HepG2 (cell line): ENCODE data around the gene SPRED2. TPM values are rescaled to one million over a fixed set of nuclear protein-coding genes. Genes with fewer than 3 reads are reported as not detected.

ENCODE experiments used
- CENPT ChIP-seq: sonication (generic); formaldehyde crosslinking; IDR thresholded peaks from 2 replicates; pipeline ENCODE4 v1.8.0; 2022; ENCODE audit warnings: low read depth, mild to moderate bottlenecking, moderate library complexity, missing genetic modification reagents
- PRPF4 ChIP-seq: fragments of 200-400 bp; formaldehyde crosslinking; IDR thresholded peaks from 2 replicates; pipeline ENCODE4 v1.6.1; 2016; ENCODE audit warnings: low read length, low read depth; ENCODE audit not compliant: poor library complexity, severe bottlenecking
- SIX1 ChIP-seq: sonication (generic); formaldehyde crosslinking; IDR thresholded peaks from 2 replicates; pipeline ENCODE4 v1.4.0; 2020; ENCODE audit warnings: missing genetic modification reagents, borderline replicate concordance
- SNAI1 ChIP-seq: sonication (generic); formaldehyde crosslinking; IDR thresholded peaks from 2 replicates; pipeline ENCODE4 v1.5.0; 2020; ENCODE audit warnings: mild to moderate bottlenecking, missing genetic modification reagents, borderline replicate concordance
- TOE1 ChIP-seq: sonication (generic); formaldehyde crosslinking; IDR thresholded peaks from 2 replicates; pipeline ENCODE4 v1.4.0; 2020; ENCODE audit warnings: mild to moderate bottlenecking, missing genetic modification reagents
- TOPORS ChIP-seq: sonication (generic); formaldehyde crosslinking; IDR thresholded peaks from 2 replicates; pipeline ENCODE4 v1.8.0; 2023; ENCODE audit warnings: mild to moderate bottlenecking, missing genetic modification reagents
- ZBTB25 ChIP-seq: IDR thresholded peaks from 2 replicates; pipeline ENCODE4 v1.6.1; 2018; ENCODE audit warnings: missing genetic modification reagents
- ZC3H4 ChIP-seq: sonication (generic); formaldehyde crosslinking; IDR thresholded peaks from 2 replicates; pipeline ENCODE4 v1.4.0; 2020; ENCODE audit warnings: missing genetic modification reagents, borderline replicate concordance
- ZNF569 ChIP-seq: sonication (generic); formaldehyde crosslinking; IDR thresholded peaks from 2 replicates; pipeline ENCODE4 v1.5.0; 2020; ENCODE audit warnings: mild to moderate bottlenecking, missing genetic modification reagents, moderate library complexity, borderline replicate concordance
- ZNF672 ChIP-seq: sonication (generic); formaldehyde crosslinking; IDR thresholded peaks from 2 replicates; pipeline ENCODE4 v1.8.1; 2022; ENCODE audit warnings: missing genetic modification reagents
- ZNF788 ChIP-seq: sonication (generic); formaldehyde crosslinking; IDR thresholded peaks from 2 replicates; pipeline ENCODE4 v1.5.0; 2020; ENCODE audit warnings: mild to moderate bottlenecking, missing genetic modification reagents, borderline replicate concordance
- polyA plus RNA-seq, 8 experiments: library from polyadenylated mRNA; depleted of rRNA in 3 of 8; stranded (reverse) in 7 of 8; unstranded in 1 of 8; fragments of >200 nt; fragmentation: Illumina TruSeq in 4 of 8; extraction: Trizol in 4 of 8; gene quantifications; 2 replicates each; pipeline versions ENCODE4 v1.2.1 to v1.2.3, GENCODE V29; 2011 to 2016; ENCODE audit warnings: low read depth in 4 of 8, missing spikeins in 1 of 8, mixed read lengths in 1 of 8; ENCODE audit not compliant: insufficient read depth in 1 of 8
- total RNA-seq, 5 experiments: library from RNA; depleted of rRNA; stranded (reverse); fragments of >200 nt; fragmentation: Illumina TruSeq; extraction: Trizol; gene quantifications; 2 replicates each; pipeline ENCODE4 v1.2.3, GENCODE V29; 2016; ENCODE audit warnings: low read depth in 1 of 5
- TF ChIP-seq, protein P1 (sequence below): sonication (generic); formaldehyde crosslinking; IDR thresholded peaks from 2 replicates; pipeline ENCODE4 v1.9.0; 2021; ENCODE audit warnings: missing genetic modification reagents, borderline replicate concordance
- TF ChIP-seq, protein P2 (sequence below), 2 experiments: sonication (generic) in 1 of 2; formaldehyde crosslinking in 1 of 2; IDR thresholded peaks; 2 replicates each; pipeline versions ENCODE4 v1.5.1 to v1.6.1; 2011 to 2020; ENCODE audit warnings: borderline replicate concordance in 1 of 2, low read depth in 1 of 2, low read length in 1 of 2, mild to moderate bottlenecking in 1 of 2, missing genetic modification reagents in 1 of 2, moderate library complexity in 1 of 2
- TF ChIP-seq, protein P3 (sequence below): sonication (generic); formaldehyde crosslinking; IDR thresholded peaks from 2 replicates; pipeline ENCODE4 v1.4.0; 2020; ENCODE audit warnings: missing genetic modification reagents
- TF ChIP-seq, protein P4 (sequence below): sonication (generic); formaldehyde crosslinking; IDR thresholded peaks from 2 replicates; pipeline ENCODE4 v1.9.0; 2021; ENCODE audit warnings: mild to moderate bottlenecking, missing genetic modification reagents

SPRED2 gene
- total and polyA plus RNA-seq, 2 of the 13 experiments (the other 11 are each of a cell fraction or from before 2014, with no cell fraction given): 13.0 to 37.0 TPM

GRCh38 chr2:65431421-65432226, 775 bp downstream of the SPRED2 start (continued):
- no peak for TF ChIP-seq TOE1 (CRISPR knock-in tag)
- TF ChIP-seq ZNF569 (CRISPR knock-in tag): no peak
- TF ChIP-seq, protein P1, sequence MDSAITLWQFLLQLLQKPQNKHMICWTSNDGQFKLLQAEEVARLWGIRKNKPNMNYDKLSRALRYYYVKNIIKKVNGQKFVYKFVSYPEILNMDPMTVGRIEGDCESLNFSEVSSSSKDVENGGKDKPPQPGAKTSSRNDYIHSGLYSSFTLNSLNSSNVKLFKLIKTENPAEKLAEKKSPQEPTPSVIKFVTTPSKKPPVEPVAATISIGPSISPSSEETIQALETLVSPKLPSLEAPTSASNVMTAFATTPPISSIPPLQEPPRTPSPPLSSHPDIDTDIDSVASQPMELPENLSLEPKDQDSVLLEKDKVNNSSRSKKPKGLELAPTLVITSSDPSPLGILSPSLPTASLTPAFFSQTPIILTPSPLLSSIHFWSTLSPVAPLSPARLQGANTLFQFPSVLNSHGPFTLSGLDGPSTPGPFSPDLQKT (CRISPR knock-in tag): no peak
- TF ChIP-seq ZC3H4 (CRISPR knock-in tag): no peak
- TF ChIP-seq TOPORS (CRISPR knock-in tag): no peak
- TF ChIP-seq SNAI1 (CRISPR knock-in tag): no peak
- no peak for TF ChIP-seq ZNF672 (CRISPR knock-in tag)
- TF ChIP-seq ZBTB25 (CRISPR knock-in tag): no peak
- no peak for TF ChIP-seq PRPF4
- TF ChIP-seq, protein P2, sequence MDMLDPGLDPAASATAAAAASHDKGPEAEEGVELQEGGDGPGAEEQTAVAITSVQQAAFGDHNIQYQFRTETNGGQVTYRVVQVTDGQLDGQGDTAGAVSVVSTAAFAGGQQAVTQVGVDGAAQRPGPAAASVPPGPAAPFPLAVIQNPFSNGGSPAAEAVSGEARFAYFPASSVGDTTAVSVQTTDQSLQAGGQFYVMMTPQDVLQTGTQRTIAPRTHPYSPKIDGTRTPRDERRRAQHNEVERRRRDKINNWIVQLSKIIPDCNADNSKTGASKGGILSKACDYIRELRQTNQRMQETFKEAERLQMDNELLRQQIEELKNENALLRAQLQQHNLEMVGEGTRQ (IDR thresholded peaks at IDR 0.05; ENCODE audit: low read depth, low read length): no peak
- TF ChIP-seq, protein P2 (CRISPR knock-in tag; IDR thresholded peaks at IDR 0.05; ENCODE audit: borderline replicate concordance): no peak
- TF ChIP-seq CENPT (CRISPR knock-in tag): no peak
- no peak for TF ChIP-seq ZNF788 (CRISPR knock-in tag)
- TF ChIP-seq SIX1 (CRISPR knock-in tag): no peak
- TF ChIP-seq, protein P3, sequence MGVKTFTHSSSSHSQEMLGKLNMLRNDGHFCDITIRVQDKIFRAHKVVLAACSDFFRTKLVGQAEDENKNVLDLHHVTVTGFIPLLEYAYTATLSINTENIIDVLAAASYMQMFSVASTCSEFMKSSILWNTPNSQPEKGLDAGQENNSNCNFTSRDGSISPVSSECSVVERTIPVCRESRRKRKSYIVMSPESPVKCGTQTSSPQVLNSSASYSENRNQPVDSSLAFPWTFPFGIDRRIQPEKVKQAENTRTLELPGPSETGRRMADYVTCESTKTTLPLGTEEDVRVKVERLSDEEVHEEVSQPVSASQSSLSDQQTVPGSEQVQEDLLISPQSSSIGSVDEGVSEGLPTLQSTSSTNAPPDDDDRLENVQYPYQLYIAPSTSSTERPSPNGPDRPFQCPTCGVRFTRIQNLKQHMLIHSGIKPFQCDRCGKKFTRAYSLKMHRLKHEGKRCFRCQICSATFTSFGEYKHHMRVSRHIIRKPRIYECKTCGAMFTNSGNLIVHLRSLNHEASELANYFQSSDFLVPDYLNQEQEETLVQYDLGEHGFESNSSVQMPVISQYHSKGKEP: no peak
- TF ChIP-seq, protein P4, sequence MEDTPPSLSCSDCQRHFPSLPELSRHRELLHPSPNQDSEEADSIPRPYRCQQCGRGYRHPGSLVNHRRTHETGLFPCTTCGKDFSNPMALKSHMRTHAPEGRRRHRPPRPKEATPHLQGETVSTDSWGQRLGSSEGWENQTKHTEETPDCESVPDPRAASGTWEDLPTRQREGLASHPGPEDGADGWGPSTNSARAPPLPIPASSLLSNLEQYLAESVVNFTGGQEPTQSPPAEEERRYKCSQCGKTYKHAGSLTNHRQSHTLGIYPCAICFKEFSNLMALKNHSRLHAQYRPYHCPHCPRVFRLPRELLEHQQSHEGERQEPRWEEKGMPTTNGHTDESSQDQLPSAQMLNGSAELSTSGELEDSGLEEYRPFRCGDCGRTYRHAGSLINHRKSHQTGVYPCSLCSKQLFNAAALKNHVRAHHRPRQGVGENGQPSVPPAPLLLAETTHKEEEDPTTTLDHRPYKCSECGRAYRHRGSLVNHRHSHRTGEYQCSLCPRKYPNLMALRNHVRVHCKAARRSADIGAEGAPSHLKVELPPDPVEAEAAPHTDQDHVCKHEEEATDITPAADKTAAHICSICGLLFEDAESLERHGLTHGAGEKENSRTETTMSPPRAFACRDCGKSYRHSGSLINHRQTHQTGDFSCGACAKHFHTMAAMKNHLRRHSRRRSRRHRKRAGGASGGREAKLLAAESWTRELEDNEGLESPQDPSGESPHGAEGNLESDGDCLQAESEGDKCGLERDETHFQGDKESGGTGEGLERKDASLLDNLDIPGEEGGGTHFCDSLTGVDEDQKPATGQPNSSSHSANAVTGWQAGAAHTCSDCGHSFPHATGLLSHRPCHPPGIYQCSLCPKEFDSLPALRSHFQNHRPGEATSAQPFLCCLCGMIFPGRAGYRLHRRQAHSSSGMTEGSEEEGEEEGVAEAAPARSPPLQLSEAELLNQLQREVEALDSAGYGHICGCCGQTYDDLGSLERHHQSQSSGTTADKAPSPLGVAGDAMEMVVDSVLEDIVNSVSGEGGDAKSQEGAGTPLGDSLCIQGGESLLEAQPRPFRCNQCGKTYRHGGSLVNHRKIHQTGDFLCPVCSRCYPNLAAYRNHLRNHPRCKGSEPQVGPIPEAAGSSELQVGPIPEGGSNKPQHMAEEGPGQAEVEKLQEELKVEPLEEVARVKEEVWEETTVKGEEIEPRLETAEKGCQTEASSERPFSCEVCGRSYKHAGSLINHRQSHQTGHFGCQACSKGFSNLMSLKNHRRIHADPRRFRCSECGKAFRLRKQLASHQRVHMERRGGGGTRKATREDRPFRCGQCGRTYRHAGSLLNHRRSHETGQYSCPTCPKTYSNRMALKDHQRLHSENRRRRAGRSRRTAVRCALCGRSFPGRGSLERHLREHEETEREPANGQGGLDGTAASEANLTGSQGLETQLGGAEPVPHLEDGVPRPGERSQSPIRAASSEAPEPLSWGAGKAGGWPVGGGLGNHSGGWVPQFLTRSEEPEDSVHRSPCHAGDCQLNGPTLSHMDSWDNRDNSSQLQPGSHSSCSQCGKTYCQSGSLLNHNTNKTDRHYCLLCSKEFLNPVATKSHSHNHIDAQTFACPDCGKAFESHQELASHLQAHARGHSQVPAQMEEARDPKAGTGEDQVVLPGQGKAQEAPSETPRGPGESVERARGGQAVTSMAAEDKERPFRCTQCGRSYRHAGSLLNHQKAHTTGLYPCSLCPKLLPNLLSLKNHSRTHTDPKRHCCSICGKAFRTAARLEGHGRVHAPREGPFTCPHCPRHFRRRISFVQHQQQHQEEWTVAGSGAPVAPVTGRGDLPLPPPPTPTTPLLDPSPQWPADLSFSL (CRISPR knock-in tag): no peak
